Endometrial microvascular endothelial cells (primary cell): ENCODE measurements around the gene GJC1. TPM values are rescaled to one million over a fixed set of nuclear protein-coding genes. Genes with fewer than 3 reads are reported as not detected.

Experiments
- in situ Hi-C: cut with HindIII; loops from 2 replicates; pipeline ENCODE4 v1.10.0; 2017; ENCODE audit warnings: low sequenced_read_pairs, low pct_unique_long_range_greater_than_20kb; ENCODE audit errors: inconsistent ontology term
- total RNA-seq: library from RNA; depleted of rRNA; stranded (reverse); fragments of >200 nt; gene quantifications from one replicate; pipeline ENCODE4 v1.2.3, GENCODE V29; 2015; ENCODE audit errors: inconsistent ontology term

Gene GJC1
- total RNA-seq, 1 donor from 2014 or later, result 18.2 TPM

DNA sequence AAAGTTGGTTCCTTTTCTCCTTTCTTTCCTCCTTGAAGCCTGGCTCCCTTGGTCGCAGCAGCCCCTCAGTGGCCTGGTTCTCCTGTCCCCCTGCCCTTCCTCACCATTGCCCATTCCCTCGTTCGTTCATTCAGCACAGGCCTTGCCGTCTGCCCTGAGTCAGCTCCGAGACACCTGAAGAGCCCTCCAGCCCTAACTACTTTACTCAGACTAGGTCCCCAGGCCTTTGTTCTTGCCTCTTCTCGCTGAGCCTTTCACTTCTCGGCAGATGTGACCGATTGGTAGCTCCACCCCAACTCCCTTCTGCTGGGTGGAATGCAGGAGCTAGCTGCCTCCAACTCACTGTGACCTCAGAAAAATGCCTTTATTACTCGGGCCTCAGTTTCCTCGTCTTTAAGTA is 78.3 kb downstream of the GJC1 start:
- in situ Hi-C loops, result no loop called here

- in situ Hi-C loops, result no loop called here
These were observed 78.8 kb downstream of the GJC1 start for GRCh38 chr17:44751331-44751730.

DNA sequence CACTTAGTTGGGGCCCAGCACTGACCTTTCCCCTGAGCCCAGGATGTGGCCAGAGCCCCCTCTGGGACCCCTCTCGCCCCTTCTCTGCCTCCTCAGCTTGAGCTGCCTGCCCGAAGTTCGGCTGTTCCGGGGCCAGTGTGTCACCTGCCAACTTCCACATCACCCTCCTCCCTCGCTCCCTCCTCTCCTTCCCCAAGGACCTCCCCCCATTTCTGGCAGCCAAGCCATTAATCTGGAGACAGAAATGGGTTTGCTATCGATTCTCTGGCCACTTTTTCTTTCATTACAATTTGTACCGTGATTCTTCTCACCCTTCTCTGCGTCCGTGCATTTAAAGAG is 80.1 kb downstream of the GJC1 start:
- in situ Hi-C loops, result no loop called here

DNA sequence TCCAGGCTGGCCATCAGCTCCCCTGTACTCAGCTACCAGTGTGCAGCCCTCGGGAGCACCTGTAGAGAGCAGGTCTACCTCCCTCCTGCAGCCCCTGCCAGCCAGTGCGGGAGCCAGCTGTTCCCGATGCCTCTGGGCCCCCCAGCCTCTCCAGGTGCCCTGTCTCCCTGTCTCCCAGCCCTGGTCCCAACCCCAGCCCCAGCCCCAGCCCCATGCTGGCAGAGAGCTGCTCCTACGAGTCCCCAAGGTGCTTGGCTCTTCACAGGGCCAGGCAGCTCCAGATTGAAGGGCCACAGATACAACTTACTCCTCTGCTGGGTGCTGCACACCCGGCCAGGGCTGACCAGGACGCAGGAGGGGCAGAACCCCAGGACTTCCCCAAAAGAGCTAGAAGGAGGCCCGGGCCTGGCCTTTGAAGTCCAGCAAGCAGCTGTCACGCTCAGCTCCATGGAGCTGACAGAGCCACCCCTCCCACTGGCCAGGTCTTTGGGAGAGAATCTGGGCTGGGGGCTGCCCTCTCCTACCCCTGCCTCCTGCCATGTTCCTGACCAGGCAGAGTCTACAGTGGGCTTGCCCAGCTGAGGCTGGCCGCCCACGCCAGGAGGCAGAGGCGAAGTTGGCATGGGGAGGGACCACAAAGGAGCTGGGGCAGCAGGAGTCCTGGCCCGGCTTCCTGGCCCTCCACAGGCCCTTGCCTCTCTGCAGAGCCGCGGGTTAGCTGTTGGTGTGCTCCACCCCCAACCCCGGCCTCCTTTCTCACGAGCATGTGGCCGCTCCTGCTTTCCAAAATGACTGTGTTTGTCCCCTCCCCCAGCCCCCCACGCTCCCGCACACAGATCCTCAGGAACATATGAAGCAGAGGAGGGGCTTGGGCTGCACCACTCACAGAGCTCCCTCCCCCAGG is 80.8 kb downstream of the GJC1 start:
- in situ Hi-C loops, result no loop called here

Other genes with a start within 250 kb of the GJC1 start
- under 0.01 TPM for gene MEIOC, start 173.8 kb downstream of the GJC1 start, total RNA-seq
- gene CCDC43, start 140.5 kb downstream of the GJC1 start, total RNA-seq, result 29.4 TPM
- gene DBF4B, start 121.6 kb downstream of the GJC1 start, total RNA-seq, result 12.8 TPM
- 0.19 TPM for gene ADAM11, start 71.3 kb downstream of the GJC1 start, total RNA-seq
- not detected for gene HIGD1B, start 17.6 kb upstream of the GJC1 start, total RNA-seq
- gene EFTUD2, start 69.2 kb upstream of the GJC1 start, total RNA-seq, result 122 TPM
- not detected for gene GFAP, start 85.2 kb upstream of the GJC1 start, total RNA-seq
- 30.1 TPM for gene KIF18B, start 117.5 kb upstream of the GJC1 start, total RNA-seq
- gene C1QL1, start 138.0 kb upstream of the GJC1 start, total RNA-seq, result not detected
- gene DCAKD, start 221.3 kb upstream of the GJC1 start, total RNA-seq, result 40.8 TPM
- 95.8 TPM for gene NMT1, start 231.0 kb upstream of the GJC1 start, total RNA-seq